Measurements from ENCODE around the gene CELF2. TPM values are rescaled to one million over a fixed set of nuclear protein-coding genes. Genes with fewer than 3 reads are reported as not detected.
A peak's percentile ranks its signal among the peaks of the same experiment; 100 is the strongest.

The CELF2 gene
- total RNA-seq, 1 donor from 2014 or later: 77.6 TPM

- Mint-ChIP-seq H3K4me3 (peak overlapping the region; percentile 95), H3K27ac (ENCODE audit: unreplicated experiment) (peak overlapping the region; percentile 91), H3K9me3 (no peaks in the 10 kb centered on the region), H3K36me3 (ENCODE audit: low read depth) (peaks cover 11% of the 10 kb centered on the region), H3K4me1 (peaks cover 53% of the 10 kb centered on the region), H3K27me3 (ENCODE audit: low read depth) (no peaks in the 10 kb centered on the region)
- TF ChIP-seq CTCF (conservative IDR thresholded peaks at IDR 0.05): no peak
- DNase-seq (ENCODE audit: low read depth, low spot score): peak; percentile 57
These were observed 147.3 kb downstream of the CELF2 start for GRCh38 chr10:11164803-11165590.

- peak overlapping the region; percentile 97 for H3K4me3 Mint-ChIP-seq
- peak overlapping the region; percentile 78 for H3K27ac Mint-ChIP-seq (ENCODE audit: unreplicated experiment)
- H3K27me3 Mint-ChIP-seq (ENCODE audit: low read depth): no peaks in the 10 kb centered on the region
- peaks cover 11% of the 10 kb centered on the region for H3K36me3 Mint-ChIP-seq (ENCODE audit: low read depth)
- peaks cover 53% of the 10 kb centered on the region for H3K4me1 Mint-ChIP-seq
- peak; percentile 65 for TF ChIP-seq CTCF (conservative IDR thresholded peaks at IDR 0.05)
- no peaks in the 10 kb centered on the region for H3K9me3 Mint-ChIP-seq
- DNase-seq (ENCODE audit: low read depth, low spot score): peak; percentile 33
These were observed 148.2 kb downstream of the CELF2 start for GRCh38 chr10:11165591-11166543.

- no peaks in the 10 kb centered on the region for H3K27me3 Mint-ChIP-seq (ENCODE audit: low read depth)
- peak overlapping the region; percentile 97 for H3K4me3 Mint-ChIP-seq
- TF ChIP-seq CTCF (conservative IDR thresholded peaks at IDR 0.05): no peak
- no peak overlapping the region for H3K27ac Mint-ChIP-seq (ENCODE audit: unreplicated experiment)
- H3K4me1 Mint-ChIP-seq: peaks cover 53% of the 10 kb centered on the region
- DNase-seq (ENCODE audit: low read depth, low spot score): no peak
- H3K9me3 Mint-ChIP-seq: no peaks in the 10 kb centered on the region
- peaks cover 7% of the 10 kb centered on the region for H3K36me3 Mint-ChIP-seq (ENCODE audit: low read depth)
These were observed 148.9 kb downstream of the CELF2 start for GRCh38 chr10:11166550-11166949.

GRCh38 chr10:11167233-11167966 lies 149.7 kb downstream of the CELF2 start:
- no peaks in the 10 kb centered on the region for H3K9me3 Mint-ChIP-seq
- DNase-seq (ENCODE audit: low read depth, low spot score): no peak
- peak overlapping the region; percentile 32 for H3K4me3 Mint-ChIP-seq
- TF ChIP-seq CTCF (conservative IDR thresholded peaks at IDR 0.05): no peak
- peaks cover 2% of the 10 kb centered on the region for H3K36me3 Mint-ChIP-seq (ENCODE audit: low read depth)
- no peaks in the 10 kb centered on the region for H3K27me3 Mint-ChIP-seq (ENCODE audit: low read depth)
- peaks cover 44% of the 10 kb centered on the region for H3K4me1 Mint-ChIP-seq
- no peak overlapping the region for H3K27ac Mint-ChIP-seq (ENCODE audit: unreplicated experiment)
